ENCODE results near the gene SPATA31E1.
"Not testable (repeated sequence)": the region's sequence is repeated elsewhere in the genome, so short reads cannot be mapped to it uniquely, and the experiment has no call there.

The SPATA31E1 gene

GRCh38 chr9:87882627-87883026 lies at the start of gene SPATA31E1:
TSS of gene SPATA31E1 (plus strand) at chr9:87882877. CDS start at chr9:87882892, 15 bp downstream.
- DNase-seq, result no peak

GRCh38 chr9:87834357-87834756 lies 48.3 kb upstream of the SPATA31E1 start:
- no peak for DNase-seq

- DNase-seq, result no peak
Measured at GRCh38 chr9:87836536-87836935, 46.1 kb upstream of the SPATA31E1 start.

GRCh38 chr9:87836951-87837705 lies 45.5 kb upstream of the SPATA31E1 start:
- no peak for DNase-seq

- no peak for DNase-seq
Measured at GRCh38 chr9:87840134-87840533, 42.5 kb upstream of the SPATA31E1 start.

- no peak for DNase-seq
Measured at GRCh38 chr9:87842878-87843585, 39.6 kb upstream of the SPATA31E1 start.

- no peak for DNase-seq
Measured at GRCh38 chr9:87844506-87844905, 38.2 kb upstream of the SPATA31E1 start.

- not testable (repeated sequence) for DNase-seq
Measured at GRCh38 chr9:87847817-87848216, 34.9 kb upstream of the SPATA31E1 start.

GRCh38 chr9:87849144-87849758 lies 33.4 kb upstream of the SPATA31E1 start:
- no peak for DNase-seq

- DNase-seq, result no peak
Measured at GRCh38 chr9:87850391-87850790, 32.3 kb upstream of the SPATA31E1 start.

- not testable (repeated sequence) for DNase-seq
Measured at GRCh38 chr9:87851186-87851585, 31.5 kb upstream of the SPATA31E1 start.

GRCh38 chr9:87853302-87853701 lies 29.4 kb upstream of the SPATA31E1 start:
- DNase-seq, result no peak

- no peak for DNase-seq
Measured at GRCh38 chr9:87853876-87854579, 28.6 kb upstream of the SPATA31E1 start.

- no peak for DNase-seq
Measured at GRCh38 chr9:87854580-87854955, 28.1 kb upstream of the SPATA31E1 start.

GRCh38 chr9:87855061-87855460 lies 27.6 kb upstream of the SPATA31E1 start:
- no peak for DNase-seq

GRCh38 chr9:87857141-87857947 lies 25.3 kb upstream of the SPATA31E1 start:
- no peak for DNase-seq

- no peak for DNase-seq
Measured at GRCh38 chr9:87857948-87858335, 24.7 kb upstream of the SPATA31E1 start.

GRCh38 chr9:87859137-87859536 lies 23.5 kb upstream of the SPATA31E1 start:
- no peak for DNase-seq

GRCh38 chr9:87859786-87860185 lies 22.9 kb upstream of the SPATA31E1 start:
- DNase-seq, result no peak

- DNase-seq, result no peak
Measured at GRCh38 chr9:87861332-87861731, 21.3 kb upstream of the SPATA31E1 start.

GRCh38 chr9:87862536-87863268 lies 20.0 kb upstream of the SPATA31E1 start:
- DNase-seq, result no peak

Measured in NCI-H2081 (cell line).